ENCODE data around the gene TBX3. TPM values are rescaled to one million over a fixed set of nuclear protein-coding genes. Genes with fewer than 3 reads are reported as not detected.
A peak's percentile ranks its signal among the peaks of the same experiment; 100 is the strongest.

The TBX3 gene
- polyA plus RNA-seq, 1 donor = 78.6 TPM

GRCh38 chr12:114669401-114670290 lies 14.3 kb downstream of the TBX3 start:
- DNase-seq = no peak

- no peak for DNase-seq
Observed at GRCh38 chr12:114668886-114669288, 15.1 kb downstream of the TBX3 start.

- peak; percentile 84 for DNase-seq
Observed at GRCh38 chr12:114668151-114668885, 15.7 kb downstream of the TBX3 start.

GRCh38 chr12:114667669-114668150 lies 16.3 kb downstream of the TBX3 start:
- no peak for DNase-seq

- no peak for DNase-seq
Observed at GRCh38 chr12:114666746-114667668, 17.0 kb downstream of the TBX3 start.

- DNase-seq = no peak
Observed at GRCh38 chr12:114665411-114666260, 18.3 kb downstream of the TBX3 start.

- DNase-seq = no peak
Observed at GRCh38 chr12:114664651-114665320, 19.2 kb downstream of the TBX3 start.

GRCh38 chr12:114662512-114663177 lies 21.3 kb downstream of the TBX3 start:
- DNase-seq = no peak

GRCh38 chr12:114661245-114661644 lies 22.7 kb downstream of the TBX3 start:
- DNase-seq = no peak

GRCh38 chr12:114659084-114659483 lies 24.9 kb downstream of the TBX3 start:
- DNase-seq = no peak

GRCh38 chr12:114658002-114658441 lies 26.0 kb downstream of the TBX3 start:
- no peak for DNase-seq

GRCh38 chr12:114657597-114657920 lies 26.4 kb downstream of the TBX3 start:
- no peak for DNase-seq

- no peak for DNase-seq
Observed at GRCh38 chr12:114656906-114657596, 26.9 kb downstream of the TBX3 start.

GRCh38 chr12:114655934-114656749 lies 27.8 kb downstream of the TBX3 start:
- DNase-seq = no peak

- DNase-seq = no peak
Observed at GRCh38 chr12:114649585-114649984, 34.4 kb downstream of the TBX3 start.

- no peak for DNase-seq
Observed at GRCh38 chr12:114648711-114649110, 35.3 kb downstream of the TBX3 start.

- DNase-seq = no peak
Observed at GRCh38 chr12:114638790-114639435, 45.1 kb downstream of the TBX3 start.
